ENCODE results near the gene ADRA1B.

ADRA1B gene

DNA sequence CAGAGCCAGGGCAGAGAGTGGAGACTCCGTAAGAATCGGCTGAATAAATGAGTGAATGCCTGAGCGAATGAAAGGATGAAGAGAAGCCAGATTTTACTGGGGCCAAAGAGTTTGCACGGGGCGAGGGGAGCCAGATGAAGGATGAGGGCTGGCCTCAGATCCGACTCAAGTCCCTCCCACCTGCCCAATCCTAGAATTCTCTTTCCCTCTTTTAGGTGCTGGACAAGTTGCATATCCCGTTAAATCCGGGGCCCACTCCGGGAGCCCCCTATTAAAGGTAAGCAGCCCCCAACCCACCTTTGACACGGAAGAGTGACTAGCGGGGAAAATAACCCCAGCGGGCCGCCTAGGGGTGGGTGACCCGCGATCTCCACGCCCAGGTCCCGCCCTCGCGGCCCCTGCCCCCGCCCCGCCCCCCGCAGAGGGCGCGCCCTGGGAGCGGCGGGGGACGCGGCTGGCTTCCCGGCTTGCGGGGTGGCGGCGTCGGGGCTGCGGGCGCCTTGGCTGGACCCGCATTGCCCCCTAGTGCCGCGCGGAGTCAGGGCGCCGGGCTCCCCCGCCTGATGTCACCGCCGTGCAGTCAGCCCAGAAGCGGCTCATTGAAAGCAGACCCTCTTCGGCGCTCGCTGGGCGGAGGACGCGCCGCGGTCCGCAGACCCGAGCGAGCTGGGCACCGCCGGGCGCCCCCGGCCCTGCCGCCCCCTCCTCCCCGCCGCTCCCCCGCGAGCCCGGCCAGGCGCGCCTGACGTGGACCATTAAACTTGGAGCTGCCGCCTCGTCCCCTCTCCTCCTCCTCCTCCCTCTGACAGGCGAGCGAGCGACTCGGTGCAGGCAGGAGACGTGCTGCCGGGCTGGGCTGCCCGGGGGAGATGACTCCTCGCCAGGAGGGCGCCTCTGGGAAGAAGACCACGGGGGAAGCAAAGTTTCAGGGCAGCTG lies at the start of gene ADRA1B:
ADRA1B (plus strand) TSS at position 579 of the 937 bp plus-strand sequence. CDS start 424 bp downstream, outside the sequence.
- Histone ChIP-seq H3K27me3 (ENCODE audit: insufficient read depth, insufficient read length) (peaks cover 32% of the 10 kb centered on the region), H3K9me3 (ENCODE audit: insufficient read depth, low read length) (peaks cover 17% of the 10 kb centered on the region), H3K4me3 (ENCODE audit: insufficient read length, low read depth) (peak within 1 kb of the TSS; percentile 49), H3K36me3 (ENCODE audit: insufficient read depth, insufficient read length, low read length) (no peaks in the 10 kb centered on the region), H3K4me1 (ENCODE audit: insufficient read depth, insufficient read length) (no peaks in the 10 kb centered on the region), H3K9ac (ENCODE audit: insufficient read length, low read depth) (peak within 1 kb of the TSS; percentile 68)
- peak; percentile 48 for DNase-seq (ENCODE audit: low read depth, low spot score)
- no peak for TF ChIP-seq SUZ12 (IDR thresholded peaks at IDR 0.05; ENCODE audit: extremely low read depth, insufficient read depth, insufficient read length)
- TF ChIP-seq ZNF274 (IDR thresholded peaks at IDR 0.05; ENCODE audit: low read depth, low read length) = no peak
- no peak for TF ChIP-seq YY1 (IDR thresholded peaks at IDR 0.05; ENCODE audit: insufficient read depth, insufficient read length)

DNA sequence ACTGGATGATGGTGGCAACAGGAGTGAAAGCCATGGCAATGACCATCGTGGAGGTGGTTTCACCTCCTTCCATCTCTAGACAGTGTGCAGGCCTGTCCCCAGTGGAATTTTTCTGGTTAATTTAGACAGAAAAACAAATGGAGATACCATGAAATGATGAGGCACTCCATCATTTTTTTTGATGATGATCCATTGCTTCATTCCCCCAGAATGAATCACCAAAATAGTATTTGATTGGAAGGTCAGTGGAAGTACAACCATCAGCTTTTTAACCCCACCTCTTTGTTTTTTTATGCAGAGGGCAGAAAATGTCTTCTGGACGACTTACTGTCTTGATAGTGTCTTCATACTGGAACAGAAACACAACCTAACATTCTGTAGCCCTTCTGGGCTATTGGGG lies 42.6 kb upstream of the ADRA1B start:
- Histone ChIP-seq H3K36me3 (ENCODE audit: insufficient read depth, insufficient read length, low read length) (no peaks in the 10 kb centered on the region), H3K9ac (ENCODE audit: insufficient read length, low read depth) (no peak overlapping the region), H3K9me3 (ENCODE audit: insufficient read depth, low read length) (no peaks in the 10 kb centered on the region), H3K4me3 (ENCODE audit: insufficient read length, low read depth) (no peak overlapping the region), H3K27me3 (ENCODE audit: insufficient read depth, insufficient read length) (no peaks in the 10 kb centered on the region), H3K4me1 (ENCODE audit: insufficient read depth, insufficient read length) (no peaks in the 10 kb centered on the region)
- TF ChIP-seq YY1 (IDR thresholded peaks at IDR 0.05; ENCODE audit: insufficient read depth, insufficient read length) = no peak
- TF ChIP-seq SUZ12 (IDR thresholded peaks at IDR 0.05; ENCODE audit: extremely low read depth, insufficient read depth, insufficient read length) = no peak
- TF ChIP-seq ZNF274 (IDR thresholded peaks at IDR 0.05; ENCODE audit: low read depth, low read length) = no peak
- no peak for DNase-seq (ENCODE audit: low read depth, low spot score)

DNA sequence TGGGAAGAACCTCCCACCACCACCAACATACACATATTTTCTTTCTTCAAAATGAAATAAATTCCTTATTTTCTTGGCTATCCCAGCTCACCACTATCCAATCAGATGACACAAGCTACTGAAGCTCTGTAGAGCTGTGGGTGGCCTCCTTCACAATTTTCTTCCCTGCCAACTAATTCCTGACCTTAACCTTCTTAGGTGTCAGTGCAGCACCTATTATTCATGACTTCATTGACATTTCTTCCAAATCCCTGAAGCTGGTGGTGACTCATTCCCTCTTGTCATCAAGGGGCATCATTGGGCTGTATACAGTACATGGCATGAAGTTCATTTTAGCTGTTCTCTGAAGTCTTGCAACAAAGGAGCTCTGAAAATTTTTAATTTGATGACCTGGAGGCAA lies 42.0 kb upstream of the ADRA1B start:
- TF ChIP-seq YY1 (IDR thresholded peaks at IDR 0.05; ENCODE audit: insufficient read depth, insufficient read length) (no peak), SUZ12 (IDR thresholded peaks at IDR 0.05; ENCODE audit: extremely low read depth, insufficient read depth, insufficient read length) (no peak), ZNF274 (IDR thresholded peaks at IDR 0.05; ENCODE audit: low read depth, low read length) (no peak)
- no peak for DNase-seq (ENCODE audit: low read depth, low spot score)
- no peaks in the 10 kb centered on the region for H3K9me3 ChIP-seq (ENCODE audit: insufficient read depth, low read length)

GRCh38 chr5:159877016-159877415 lies 39.3 kb upstream of the ADRA1B start:
- Histone ChIP-seq H3K9me3 (ENCODE audit: insufficient read depth, low read length) (no peaks in the 10 kb centered on the region), H3K4me3 (ENCODE audit: insufficient read length, low read depth) (no peak overlapping the region), H3K36me3 (ENCODE audit: insufficient read depth, insufficient read length, low read length) (no peaks in the 10 kb centered on the region), H3K9ac (ENCODE audit: insufficient read length, low read depth) (no peak overlapping the region), H3K4me1 (ENCODE audit: insufficient read depth, insufficient read length) (peaks cover 2% of the 10 kb centered on the region), H3K27me3 (ENCODE audit: insufficient read depth, insufficient read length) (no peaks in the 10 kb centered on the region)
- TF ChIP-seq YY1 (IDR thresholded peaks at IDR 0.05; ENCODE audit: insufficient read depth, insufficient read length) (no peak), ZNF274 (IDR thresholded peaks at IDR 0.05; ENCODE audit: low read depth, low read length) (no peak), SUZ12 (IDR thresholded peaks at IDR 0.05; ENCODE audit: extremely low read depth, insufficient read depth, insufficient read length) (no peak)
- DNase-seq (ENCODE audit: low read depth, low spot score) = no peak

More for the DNA sequence above, 42.0 kb upstream of the ADRA1B start:
- no peaks in the 10 kb centered on the region for H3K4me1 ChIP-seq (ENCODE audit: insufficient read depth, insufficient read length)
- no peaks in the 10 kb centered on the region for H3K36me3 ChIP-seq (ENCODE audit: insufficient read depth, insufficient read length, low read length)
- H3K9ac ChIP-seq (ENCODE audit: insufficient read length, low read depth) = no peak overlapping the region
- H3K27me3 ChIP-seq (ENCODE audit: insufficient read depth, insufficient read length) = no peaks in the 10 kb centered on the region
- no peak overlapping the region for H3K4me3 ChIP-seq (ENCODE audit: insufficient read length, low read depth)

- no peak for DNase-seq (ENCODE audit: low read depth, low spot score)
- H3K36me3 ChIP-seq (ENCODE audit: insufficient read depth, insufficient read length, low read length) = no peaks in the 10 kb centered on the region
Measured at GRCh38 chr5:159877894-159878448, 38.3 kb upstream of the ADRA1B start.

DNA sequence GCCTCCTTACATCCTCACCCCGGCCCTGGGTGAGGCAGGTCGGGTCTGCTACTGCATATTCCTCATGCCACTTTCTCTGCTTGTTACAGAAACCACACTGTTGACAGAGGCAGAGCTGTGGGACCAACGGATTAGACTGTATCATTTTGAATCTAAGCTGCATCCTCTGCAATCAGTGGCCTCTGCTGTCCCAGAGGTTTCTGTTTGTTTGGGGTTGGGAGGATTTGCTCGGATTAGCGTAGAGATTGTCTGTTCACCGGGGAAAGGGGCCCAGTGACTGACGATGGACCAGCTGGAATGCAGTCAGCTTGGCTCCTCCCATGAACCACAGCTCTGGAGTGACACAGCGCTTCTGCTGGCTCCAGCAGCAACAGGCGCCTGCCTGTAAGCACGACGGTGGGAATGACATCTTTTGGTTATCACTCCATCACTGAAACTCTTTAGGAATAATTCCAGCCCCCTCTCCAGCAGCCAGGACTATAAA lies 37.3 kb upstream of the ADRA1B start:
- Histone ChIP-seq H3K36me3 (ENCODE audit: insufficient read depth, insufficient read length, low read length) (no peaks in the 10 kb centered on the region), H3K9me3 (ENCODE audit: insufficient read depth, low read length) (no peaks in the 10 kb centered on the region), H3K27me3 (ENCODE audit: insufficient read depth, insufficient read length) (no peaks in the 10 kb centered on the region), H3K4me1 (ENCODE audit: insufficient read depth, insufficient read length) (peaks cover 2% of the 10 kb centered on the region), H3K9ac (ENCODE audit: insufficient read length, low read depth) (peak overlapping the region; percentile 36), H3K4me3 (ENCODE audit: insufficient read length, low read depth) (no peak overlapping the region)
- peak; percentile 70 for DNase-seq (ENCODE audit: low read depth, low spot score)
- TF ChIP-seq SUZ12 (IDR thresholded peaks at IDR 0.05; ENCODE audit: extremely low read depth, insufficient read depth, insufficient read length) = no peak
- no peak for TF ChIP-seq ZNF274 (IDR thresholded peaks at IDR 0.05; ENCODE audit: low read depth, low read length)
- TF ChIP-seq YY1 (IDR thresholded peaks at IDR 0.05; ENCODE audit: insufficient read depth, insufficient read length) = no peak

More at GRCh38 chr5:159877894-159878448, 38.3 kb upstream of the ADRA1B start:
- Histone ChIP-seq H3K9me3 (ENCODE audit: insufficient read depth, low read length) (no peaks in the 10 kb centered on the region), H3K4me3 (ENCODE audit: insufficient read length, low read depth) (no peak overlapping the region), H3K9ac (ENCODE audit: insufficient read length, low read depth) (no peak overlapping the region), H3K27me3 (ENCODE audit: insufficient read depth, insufficient read length) (no peaks in the 10 kb centered on the region), H3K4me1 (ENCODE audit: insufficient read depth, insufficient read length) (peaks cover 2% of the 10 kb centered on the region)
- TF ChIP-seq ZNF274 (IDR thresholded peaks at IDR 0.05; ENCODE audit: low read depth, low read length) (no peak), SUZ12 (IDR thresholded peaks at IDR 0.05; ENCODE audit: extremely low read depth, insufficient read depth, insufficient read length) (no peak)

- H3K27me3 ChIP-seq (ENCODE audit: insufficient read depth, insufficient read length) = no peaks in the 10 kb centered on the region
- peaks cover 2% of the 10 kb centered on the region for H3K4me1 ChIP-seq (ENCODE audit: insufficient read depth, insufficient read length)
- H3K9me3 ChIP-seq (ENCODE audit: insufficient read depth, low read length) = no peaks in the 10 kb centered on the region
- no peak for DNase-seq (ENCODE audit: low read depth, low spot score)
- no peaks in the 10 kb centered on the region for H3K36me3 ChIP-seq (ENCODE audit: insufficient read depth, insufficient read length, low read length)
- no peak overlapping the region for H3K9ac ChIP-seq (ENCODE audit: insufficient read length, low read depth)
- no peak for TF ChIP-seq SUZ12 (IDR thresholded peaks at IDR 0.05; ENCODE audit: extremely low read depth, insufficient read depth, insufficient read length)
- no peak for TF ChIP-seq YY1 (IDR thresholded peaks at IDR 0.05; ENCODE audit: insufficient read depth, insufficient read length)
- no peak overlapping the region for H3K4me3 ChIP-seq (ENCODE audit: insufficient read length, low read depth)
Measured at GRCh38 chr5:159880676-159881075, 35.6 kb upstream of the ADRA1B start.
